Body of pancreas (tissue), 4 donors: ENCODE measurements around the gene ST6GALNAC6.

Experiments
- CTCF ChIP-seq, 7 experiments: fragments of 450-650 bp in 4 of 7; fragments of 200-600 bp in 3 of 7; sonication (generic) in 3 of 7; IDR thresholded peaks; one replicate each; pipeline ENCODE4 v1.5.1; 2016 to 2019; ENCODE audit warnings: antibody characterized with exemption in 7 of 7
- POLR2A ChIP-seq, 3 donors: fragments of 450-650 bp; IDR thresholded peaks; one replicate each; pipeline ENCODE4 v1.6.1; 2016; ENCODE audit warnings: antibody characterized with exemption in 3 of 3, mild to moderate bottlenecking in 2 of 3

- TF ChIP-seq CTCF (IDR thresholded peaks at IDR 0.05): no peak
- no peak for TF ChIP-seq POLR2A (IDR thresholded peaks at IDR 0.05)
Observed at GRCh38 chr9:127857278-127857677, 42.1 kb downstream of the ST6GALNAC6 start.
